Esophagus squamous epithelium (tissue), 4 donors: ENCODE data around the gene RNU6-7.

Experiments
- POLR2A ChIP-seq, 4 donors: fragments of 450-650 bp; IDR thresholded peaks; one replicate each; pipeline ENCODE4 v1.6.1; 2017; ENCODE audit warnings: antibody characterized with exemption in 4 of 4, mild to moderate bottlenecking in 4 of 4, moderate library complexity in 3 of 4
- TF ChIP-seq, protein P1 (sequence below), 6 experiments: fragments of 450-650 bp in 4 of 6; fragments of 200-600 bp in 2 of 6; sonication (generic) in 2 of 6; IDR thresholded peaks; one replicate each; pipeline ENCODE4 v1.5.1; 2016 to 2019; ENCODE audit warnings: antibody characterized with exemption in 6 of 6, mild to moderate bottlenecking in 4 of 6, moderate library complexity in 4 of 6

DNA sequence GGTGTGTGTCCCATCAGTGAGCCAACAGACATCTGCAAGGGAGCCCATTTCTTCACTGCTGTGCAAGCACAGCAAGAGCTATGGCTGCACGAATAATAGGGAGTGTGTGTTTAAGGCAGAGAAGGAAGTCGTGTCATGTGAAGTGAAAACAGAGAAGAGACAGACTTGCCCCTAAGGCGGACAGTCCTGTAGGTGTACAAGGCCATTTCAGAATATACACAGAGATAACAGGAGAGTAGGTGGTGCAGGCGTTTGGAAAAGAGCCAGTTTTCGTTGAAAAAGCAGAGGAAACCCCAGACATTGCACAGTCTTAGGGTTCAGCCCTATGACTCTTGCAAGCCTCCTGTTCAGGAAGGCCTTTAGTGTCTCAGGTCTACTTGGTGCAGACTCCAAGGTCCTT, 47.5 kb downstream of the RNU6-7 start:
- TF ChIP-seq, protein P1, sequence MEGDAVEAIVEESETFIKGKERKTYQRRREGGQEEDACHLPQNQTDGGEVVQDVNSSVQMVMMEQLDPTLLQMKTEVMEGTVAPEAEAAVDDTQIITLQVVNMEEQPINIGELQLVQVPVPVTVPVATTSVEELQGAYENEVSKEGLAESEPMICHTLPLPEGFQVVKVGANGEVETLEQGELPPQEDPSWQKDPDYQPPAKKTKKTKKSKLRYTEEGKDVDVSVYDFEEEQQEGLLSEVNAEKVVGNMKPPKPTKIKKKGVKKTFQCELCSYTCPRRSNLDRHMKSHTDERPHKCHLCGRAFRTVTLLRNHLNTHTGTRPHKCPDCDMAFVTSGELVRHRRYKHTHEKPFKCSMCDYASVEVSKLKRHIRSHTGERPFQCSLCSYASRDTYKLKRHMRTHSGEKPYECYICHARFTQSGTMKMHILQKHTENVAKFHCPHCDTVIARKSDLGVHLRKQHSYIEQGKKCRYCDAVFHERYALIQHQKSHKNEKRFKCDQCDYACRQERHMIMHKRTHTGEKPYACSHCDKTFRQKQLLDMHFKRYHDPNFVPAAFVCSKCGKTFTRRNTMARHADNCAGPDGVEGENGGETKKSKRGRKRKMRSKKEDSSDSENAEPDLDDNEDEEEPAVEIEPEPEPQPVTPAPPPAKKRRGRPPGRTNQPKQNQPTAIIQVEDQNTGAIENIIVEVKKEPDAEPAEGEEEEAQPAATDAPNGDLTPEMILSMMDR (IDR thresholded peaks at IDR 0.05): no peak
- TF ChIP-seq POLR2A (IDR thresholded peaks at IDR 0.05): no peak
